ENCODE measurements around the gene SLC35E2B.
"Not testable (repeated sequence)": the region's sequence is repeated elsewhere in the genome, so short reads cannot be mapped to it uniquely, and the experiment has no call there.

Gene SLC35E2B

DNA sequence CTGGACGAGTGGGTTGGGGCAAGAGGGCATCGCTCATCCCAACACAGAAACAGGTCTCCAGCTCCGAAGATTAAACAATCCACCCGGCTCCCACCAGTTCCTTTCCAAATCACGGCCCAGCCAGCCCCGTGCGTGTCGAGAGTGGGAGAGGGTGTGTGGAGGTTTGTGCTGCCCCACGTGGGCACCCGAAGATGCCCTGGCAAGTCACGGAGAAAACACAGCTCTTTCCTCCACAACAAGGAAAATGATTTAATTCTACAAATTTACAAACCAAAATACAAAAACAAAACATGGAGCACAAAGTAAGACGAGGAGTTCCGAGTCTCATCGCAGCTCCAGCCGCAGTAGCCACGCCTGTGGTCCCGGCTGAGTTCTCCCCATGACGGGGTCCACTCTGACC, 9.9 kb upstream of the SLC35E2B start:
- not testable (repeated sequence) for DNase-seq

DNA sequence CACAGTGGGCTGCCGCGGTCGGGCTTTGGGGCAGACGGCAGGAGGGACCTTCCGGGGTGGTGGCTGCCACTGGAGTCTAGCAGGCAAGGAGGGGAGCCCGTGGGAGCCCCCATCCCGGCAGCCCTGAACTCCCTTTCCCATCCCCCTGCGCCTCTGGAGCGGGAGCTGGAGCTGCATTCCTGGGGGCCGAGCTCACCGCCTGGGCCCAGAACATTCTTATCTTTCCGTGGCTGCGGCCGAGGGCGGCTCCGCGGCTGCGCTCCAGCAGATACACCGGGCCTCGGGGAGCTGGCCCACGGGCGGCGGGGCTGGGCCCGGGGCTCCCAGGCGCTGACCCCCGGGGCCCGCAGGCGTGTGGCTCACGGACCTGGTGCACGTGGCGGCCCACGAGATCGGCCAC, 8.0 kb upstream of the SLC35E2B start:
- not testable (repeated sequence) for DNase-seq

DNA sequence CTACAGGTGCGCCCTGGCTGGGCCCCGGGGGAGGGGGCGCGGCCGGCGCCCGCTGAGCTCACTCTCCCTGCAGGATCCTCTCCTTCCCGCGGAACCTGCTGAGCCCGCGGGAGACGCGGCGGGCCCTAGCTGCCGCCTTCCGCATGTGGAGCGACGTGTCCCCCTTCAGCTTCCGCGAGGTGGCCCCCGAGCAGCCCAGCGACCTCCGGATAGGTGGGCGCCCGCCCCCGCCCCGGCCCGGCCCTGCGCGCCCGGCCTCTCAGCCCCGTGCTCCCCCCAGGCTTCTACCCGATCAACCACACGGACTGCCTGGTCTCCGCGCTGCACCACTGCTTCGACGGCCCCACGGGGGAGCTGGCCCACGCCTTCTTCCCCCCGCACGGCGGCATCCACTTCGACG, 7.5 kb upstream of the SLC35E2B start:
- DNase-seq: not testable (repeated sequence)

DNA sequence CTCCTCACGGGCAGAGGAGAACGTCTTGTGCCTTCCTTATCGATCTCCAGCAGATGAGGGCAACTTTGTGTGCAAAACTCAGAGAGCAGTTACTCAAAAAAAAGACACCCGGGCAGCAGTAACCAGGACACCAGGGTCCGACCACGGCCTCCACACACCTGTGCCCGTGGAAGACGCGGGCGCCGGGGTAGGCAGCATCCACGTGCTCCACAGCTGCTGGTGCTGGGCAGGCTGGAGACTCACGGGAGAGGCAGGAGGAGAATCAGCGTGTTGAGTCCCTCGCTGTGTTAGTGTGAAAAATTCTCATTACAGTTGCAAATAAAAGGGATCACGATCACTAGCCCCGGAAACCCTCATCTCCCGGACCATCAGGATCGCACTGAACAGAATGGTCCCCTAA, 6.5 kb upstream of the SLC35E2B start:
- not testable (repeated sequence) for DNase-seq

DNA sequence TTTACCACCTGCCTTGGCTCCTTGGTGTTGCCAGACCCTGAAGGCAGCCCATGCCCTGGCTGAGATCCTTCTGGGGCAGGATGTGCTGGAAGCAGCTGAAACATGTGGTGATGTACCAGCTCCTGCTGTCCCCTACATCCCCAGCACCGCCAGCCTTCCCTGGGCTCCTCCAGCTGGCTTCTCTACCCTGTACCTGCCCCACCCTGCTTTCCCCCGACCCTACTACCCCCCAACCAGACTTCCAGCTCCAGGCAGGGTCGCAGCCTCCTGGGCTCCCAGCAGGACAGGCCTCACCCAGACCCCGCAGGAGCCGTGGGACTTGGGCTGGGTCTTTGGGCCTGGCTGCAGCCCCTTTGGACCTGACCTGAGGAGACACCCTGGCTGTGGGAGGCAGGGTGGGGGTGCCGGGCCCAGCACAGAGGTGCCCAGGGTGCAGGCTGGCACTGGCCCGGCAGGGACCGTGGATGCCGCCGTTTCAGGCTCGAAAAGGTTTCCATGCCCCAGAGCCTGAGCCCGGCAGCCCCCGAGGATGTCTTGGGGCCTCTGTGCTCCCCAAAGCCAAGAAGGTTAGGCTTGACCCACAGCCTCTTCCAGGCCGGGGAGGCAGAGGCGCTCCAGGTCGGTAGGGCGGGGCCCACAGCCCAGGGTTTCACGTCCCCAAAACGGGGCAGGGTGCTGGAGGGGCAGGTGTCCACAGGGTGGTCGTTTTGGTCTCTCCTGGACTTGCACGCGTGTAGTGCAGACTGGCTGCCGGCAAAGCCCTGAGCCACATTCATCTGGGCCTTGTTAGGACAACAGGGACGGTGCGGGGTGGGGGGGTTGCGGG, 5.0 kb upstream of the SLC35E2B start:
- not testable (repeated sequence) for DNase-seq

DNA sequence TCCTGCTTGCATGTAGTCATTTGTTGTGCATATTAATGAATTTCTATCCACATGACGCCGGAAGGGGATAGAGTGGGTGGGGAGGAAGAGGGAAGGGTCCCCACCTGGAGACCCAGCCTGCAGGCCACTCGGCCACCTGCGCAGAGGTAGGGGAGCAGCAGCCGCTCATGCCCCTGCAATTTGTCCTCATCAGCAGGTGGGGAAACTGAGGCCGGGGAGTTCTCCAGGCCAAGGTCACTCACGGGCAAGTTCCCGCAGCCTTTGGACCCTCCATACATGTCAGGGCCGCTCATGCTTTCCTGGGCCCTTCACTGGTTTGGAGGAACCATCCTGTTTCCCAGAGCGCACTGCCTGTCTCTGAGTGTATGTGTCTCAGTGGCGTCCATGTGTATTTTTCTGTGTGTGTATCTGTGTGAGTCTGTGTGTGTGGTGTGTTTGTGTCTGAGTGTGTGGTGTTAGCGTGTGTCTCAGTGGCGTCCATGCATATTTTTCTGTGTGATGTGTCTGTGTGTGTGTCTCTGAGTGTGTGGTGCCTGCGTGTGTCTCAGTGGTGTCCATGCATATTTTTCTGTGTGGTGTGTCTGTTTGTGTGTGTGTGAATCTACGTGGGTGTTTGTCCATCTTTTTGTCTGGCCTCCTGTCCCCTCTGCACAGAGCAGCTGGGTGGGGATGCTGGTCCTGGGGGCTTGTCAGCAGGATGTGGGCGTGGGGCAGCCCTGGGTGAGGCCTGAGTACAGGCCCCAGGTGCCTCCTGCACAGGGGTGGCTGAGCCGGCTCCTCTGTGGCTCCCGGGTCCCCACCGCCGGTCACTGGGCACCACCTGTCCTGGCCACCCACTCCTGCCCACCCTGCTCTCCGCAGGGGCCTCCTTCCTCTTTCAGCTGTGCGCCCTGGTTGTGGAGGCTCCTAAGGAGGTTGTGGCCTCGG, 4.1 kb upstream of the SLC35E2B start:
- DNase-seq: not testable (repeated sequence)

DNA sequence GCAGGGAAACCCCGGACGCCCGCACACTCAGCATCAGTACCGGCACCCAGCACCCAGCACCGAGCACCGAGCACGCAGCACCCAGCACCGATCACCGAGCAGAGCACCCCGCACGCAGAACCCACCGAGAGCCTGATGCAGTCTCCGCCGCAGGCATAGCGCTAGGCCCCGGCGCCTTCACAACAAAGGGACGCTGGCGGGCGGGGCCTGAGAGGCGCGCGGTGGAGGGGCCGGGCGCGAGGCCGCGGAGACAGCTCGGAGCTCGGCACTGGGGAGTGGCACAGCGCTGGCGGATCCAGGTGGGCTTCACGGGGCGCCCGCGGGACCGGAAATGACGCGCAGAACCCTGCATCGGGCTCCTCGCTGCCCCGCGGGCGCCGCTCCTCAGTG, 276 bp downstream of the SLC35E2B start:
- DNase-seq: peak; percentile 34

DNA sequence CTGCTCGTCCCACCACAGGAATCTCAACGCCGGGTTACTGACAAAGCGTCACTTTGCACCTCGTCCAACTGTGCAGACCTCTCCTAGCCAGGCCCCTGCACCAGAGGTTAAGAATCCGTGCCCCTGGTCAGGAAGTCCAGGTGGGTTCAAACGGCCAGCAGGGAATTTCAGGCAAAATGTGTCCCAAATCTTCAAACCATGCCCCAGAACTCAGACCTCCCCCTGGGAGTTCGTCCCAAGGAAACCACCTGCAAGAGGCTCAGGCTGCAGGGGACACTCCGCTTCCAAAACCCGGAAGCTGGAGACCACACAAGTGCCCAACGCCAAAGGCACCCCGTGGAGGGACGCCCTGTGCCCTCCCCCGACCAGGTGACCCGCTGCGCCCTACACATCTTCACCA, 1.2 kb downstream of the SLC35E2B start:
- not testable (repeated sequence) for DNase-seq

DNA sequence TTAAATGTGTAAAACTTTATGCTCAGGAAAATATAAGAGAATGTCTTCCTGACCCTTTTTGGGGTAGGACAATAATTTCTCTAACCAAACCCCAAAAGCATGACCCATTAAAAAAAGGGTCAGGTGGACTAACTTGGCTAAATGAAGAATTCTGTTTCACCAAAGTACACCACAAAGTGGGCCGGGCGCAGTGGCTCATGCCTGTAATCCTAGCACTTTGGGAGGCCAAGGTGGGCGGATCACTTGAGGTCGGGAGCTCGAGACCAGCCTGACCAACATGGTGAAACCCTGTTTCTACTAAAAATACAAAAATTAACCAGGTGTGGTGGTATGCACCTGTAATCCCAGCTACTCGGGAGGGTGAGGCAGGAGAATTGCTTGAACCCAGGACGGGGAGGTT, 3.1 kb downstream of the SLC35E2B start:
- not testable (repeated sequence) for DNase-seq

DNA sequence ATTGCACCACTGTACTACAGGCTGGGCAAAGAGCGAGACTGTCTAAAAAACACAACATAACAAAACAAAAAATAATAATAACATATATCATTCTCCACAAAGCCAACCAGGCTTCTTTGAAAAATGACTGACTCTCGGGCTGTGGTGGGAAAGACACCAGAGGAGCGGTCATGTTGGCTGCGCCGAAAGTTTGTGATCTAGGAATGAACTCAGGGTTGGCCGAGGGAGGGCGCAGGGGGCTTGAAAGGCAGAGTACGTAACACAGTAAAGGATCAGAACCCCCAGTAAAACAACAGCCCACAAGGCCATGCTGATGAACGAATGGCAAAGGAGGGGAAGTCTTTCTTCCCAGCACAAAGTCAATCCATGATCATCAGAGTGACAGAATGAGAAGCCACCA, 4.7 kb downstream of the SLC35E2B start:
- no peak for DNase-seq

DNA sequence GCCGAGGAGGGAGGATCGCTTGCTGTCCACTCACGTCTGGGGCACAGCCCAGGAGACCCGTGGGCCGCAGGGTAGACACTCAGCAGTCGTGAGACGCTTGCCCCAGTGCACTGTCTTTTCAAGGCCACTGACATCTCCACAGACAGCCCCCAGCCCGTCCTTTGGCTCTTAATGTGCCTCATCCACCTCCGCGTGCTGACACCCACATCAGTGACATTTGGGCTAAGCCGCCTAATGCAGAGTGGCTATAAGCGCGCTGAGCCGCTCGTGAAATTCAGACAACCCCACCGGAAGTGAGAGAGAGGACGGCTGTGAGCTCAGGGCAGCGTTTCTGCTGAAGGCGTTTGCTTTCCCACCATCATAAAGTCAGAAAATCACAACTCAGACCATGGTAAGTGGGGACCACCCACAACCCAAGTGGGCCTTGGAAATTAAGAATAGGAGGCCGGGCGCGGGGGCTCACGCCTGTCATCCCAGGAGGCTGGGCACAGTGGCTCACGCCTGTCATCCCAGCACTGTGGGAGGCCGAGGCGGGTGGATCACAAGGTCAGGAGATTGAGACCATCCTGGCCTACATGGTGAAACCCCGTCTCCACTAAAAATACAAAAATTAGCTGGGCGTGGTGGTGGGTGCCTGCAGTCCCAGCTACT, 8.4 kb downstream of the SLC35E2B start:
- DNase-seq: no peak

DNA sequence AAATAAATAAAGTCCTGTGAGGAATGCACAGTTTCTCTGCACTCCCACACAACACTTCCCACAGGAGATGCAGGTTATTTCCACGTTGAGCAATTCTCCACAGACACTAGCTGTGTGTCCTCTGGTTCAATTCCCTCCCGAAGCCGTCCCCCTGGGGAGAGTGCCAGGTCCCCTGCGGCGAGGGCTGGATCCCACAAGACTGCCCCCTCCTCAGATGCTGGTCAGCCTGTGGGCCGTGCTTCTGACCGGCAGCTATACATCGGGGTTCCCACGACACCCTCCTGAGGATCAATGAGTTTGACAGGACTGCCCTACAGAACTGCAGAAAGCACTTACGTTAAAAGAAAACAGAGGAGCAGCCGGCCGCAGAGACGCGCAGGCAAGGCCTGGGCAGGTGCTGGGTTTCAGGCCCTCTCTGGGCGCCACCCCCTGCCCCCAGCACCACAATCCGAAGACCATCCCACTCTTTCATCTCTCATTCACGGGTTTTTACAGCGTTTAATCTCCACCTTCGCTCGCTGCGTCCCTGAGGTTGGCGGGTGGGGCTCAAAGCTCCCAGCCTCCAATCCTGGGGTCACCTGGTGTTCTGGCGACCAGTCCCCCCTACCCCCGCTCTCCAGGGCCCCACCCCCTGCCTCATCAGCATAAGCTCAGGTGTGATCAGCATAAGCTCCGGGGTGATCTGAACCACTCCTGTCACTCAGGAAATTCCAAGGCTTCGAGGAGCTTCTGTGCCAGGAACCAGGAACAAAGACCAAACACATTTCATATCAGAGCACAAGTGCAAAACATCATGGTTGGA, 9.3 kb downstream of the SLC35E2B start:
- no peak for DNase-seq

DNA sequence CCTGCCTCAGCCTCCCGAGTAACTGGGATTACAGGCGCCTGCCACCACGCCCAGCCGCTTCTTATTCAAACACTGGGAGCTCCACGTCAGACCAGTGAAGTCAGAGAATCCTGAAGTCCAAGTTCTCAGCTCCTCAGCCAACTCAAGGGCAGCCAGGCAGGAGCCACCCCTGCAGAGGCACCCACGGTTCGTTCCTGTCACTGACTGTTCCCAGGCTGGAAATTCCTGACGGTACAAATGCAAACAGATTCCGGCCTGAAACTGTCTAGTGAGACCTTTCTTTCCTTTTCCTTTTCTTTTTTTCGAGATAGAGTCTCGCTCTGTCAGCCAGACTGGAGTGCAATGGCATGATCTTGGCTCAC, 11.7 kb downstream of the SLC35E2B start:
- no peak for DNase-seq

DNA sequence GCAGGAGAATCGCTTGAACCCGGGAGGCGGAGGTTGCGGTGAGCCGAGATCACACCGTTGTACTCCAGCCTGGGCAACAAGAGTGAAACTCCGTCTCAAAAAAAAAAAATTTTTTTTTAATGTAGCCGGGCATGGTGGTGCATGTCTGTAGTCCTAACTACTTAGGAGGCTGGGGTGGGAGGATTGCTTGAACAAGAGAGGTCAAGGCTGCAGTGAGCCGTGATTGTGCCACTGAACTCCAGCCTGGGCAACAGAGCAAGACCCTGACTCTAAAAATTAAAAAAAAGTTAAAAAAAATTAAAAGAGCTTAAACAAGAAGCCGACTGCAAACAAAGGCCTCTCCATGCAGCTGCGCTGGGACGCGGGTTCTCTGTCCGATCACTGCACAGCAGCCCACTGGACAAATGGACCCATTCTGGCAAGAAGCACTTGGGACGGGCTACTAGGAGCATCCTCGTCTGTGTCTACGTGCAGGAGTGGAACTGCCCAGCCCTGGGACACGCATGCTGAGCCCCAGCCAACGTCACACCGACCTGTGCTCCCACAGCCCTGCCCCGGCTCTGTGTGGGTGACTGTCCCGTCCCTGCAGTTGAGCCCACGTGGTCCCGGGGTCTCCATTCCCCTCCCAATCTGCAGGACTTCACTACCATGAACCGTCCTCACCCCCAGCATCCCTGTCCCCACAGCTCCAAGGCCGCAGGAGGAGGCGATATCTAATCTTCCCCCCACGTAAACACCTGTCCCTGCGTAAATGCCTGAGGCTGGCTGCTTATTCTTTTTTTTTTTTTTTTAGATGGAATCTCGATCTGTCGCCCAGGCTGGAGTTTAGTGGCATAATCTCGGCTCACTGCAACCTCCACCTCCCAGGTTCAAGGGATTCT, 12.3 kb downstream of the SLC35E2B start:
- no peak for DNase-seq

DNA sequence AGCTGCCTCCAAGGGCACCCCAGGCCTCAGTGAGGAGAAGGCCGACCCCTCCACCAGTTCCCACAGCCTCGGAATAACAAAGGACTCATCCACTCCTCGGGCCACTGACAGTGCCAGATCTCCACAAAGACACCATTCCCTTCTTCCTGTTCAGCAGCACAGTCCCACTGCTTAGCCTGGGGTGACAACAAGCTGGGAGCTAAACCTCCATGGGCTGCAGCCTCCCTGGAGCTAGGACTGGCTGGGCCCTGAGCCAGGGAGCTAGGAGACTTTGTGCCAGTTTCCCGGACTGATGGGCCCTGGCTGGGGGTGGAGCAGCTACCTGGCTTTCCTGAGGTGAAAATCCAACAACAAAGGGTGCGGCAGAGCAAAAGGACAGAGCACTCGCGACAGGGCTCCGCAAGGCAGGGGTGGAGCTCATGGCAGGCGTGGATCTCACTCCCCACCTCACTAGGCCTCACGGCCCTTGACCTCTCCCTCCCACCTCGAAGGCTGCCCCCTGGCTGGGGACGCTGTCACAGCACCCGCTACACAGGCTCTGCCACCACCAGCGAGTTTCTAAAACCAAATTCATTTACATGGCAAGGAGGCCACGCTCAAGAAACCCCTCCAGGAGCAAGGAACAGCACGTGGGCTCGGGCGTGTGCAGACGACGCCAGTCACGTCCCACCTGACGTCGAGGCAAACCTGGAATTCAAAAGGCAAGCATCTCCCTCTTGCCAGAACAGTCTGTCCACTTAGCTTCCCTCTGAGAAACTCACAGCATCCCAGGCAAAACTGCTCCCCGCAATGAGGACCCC, 13.8 kb downstream of the SLC35E2B start:
- DNase-seq: no peak

DNA sequence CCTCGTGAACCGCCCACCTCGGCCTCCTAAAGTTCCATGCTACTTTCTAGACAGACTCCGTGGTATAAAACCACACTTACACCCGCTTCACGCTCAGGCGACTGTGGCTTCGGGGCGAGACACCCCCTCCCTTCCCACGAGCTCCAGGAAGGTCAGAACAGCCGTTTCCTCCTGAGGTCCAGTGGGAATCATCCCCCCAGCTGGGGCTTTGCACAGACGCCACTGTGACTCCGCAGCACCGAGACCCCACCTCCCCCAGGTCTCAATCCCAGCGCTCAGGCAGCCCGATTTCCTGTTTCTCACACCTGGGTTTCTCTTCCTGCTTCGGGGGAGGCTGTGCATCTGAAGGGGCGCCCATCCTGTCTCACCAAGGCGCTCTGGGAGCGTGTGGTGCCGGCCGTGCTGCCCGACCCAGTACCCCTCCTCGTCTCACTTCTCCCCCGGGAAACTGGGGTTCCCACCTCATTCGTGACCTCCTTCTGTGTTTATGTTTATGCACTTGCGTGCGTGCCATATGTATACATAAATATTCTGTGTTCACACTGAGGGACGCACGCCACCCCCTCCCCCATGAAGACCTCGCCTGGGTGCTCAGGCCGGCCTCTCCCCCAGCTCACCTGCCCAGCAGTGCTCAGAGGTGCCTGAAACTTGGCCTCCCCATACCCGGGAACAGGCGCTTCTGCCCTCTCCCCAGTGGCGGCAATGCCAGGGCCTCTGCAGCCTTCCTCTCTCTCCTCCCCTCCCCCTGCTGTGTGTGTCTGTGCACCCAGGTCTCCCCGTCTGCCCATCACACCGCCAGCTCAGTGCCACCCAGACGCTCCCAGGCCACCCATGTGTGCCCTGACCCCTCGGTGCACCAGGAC, 14.6 kb downstream of the SLC35E2B start:
- DNase-seq: no peak

DNA sequence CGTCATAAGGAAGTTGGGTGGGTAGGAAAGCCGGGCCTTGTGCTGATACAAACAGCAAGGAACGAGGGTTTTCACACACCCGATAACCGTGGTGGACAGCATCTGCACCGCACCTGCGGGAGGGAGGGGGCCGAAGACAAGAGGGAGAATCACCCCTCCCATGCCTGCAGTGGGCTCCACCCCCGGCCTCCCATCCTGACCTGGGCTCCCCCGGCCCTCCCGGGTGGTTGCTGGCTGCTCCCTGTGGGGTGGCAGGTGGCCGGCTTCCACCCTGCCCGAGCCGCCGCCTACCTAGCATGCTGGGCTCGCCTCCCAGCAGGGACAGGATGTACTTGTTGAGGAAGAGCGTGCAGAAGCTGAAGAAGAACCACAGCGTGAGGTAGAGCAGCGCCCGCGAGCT, 16.5 kb downstream of the SLC35E2B start:
- DNase-seq: not testable (repeated sequence)

DNA sequence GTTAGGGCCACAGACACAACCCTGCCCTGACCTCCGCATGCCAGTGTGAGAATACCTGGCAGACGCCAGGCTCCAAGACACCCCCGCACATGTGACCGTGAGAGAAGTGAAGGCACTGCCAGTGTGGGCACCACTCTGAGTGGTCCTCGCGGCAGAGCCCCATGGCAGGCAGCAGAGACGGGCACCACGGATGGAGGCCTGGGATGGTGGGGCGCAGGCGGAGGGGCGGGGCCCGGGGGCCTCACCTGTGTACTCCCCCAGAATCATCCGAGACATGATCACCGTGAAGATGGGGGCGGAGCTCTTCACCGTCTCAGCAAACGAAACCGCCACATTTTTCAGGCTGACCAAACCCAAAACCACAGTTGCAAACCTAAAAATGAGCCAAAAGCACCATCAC, 17.4 kb downstream of the SLC35E2B start:
- not testable (repeated sequence) for DNase-seq

DNA sequence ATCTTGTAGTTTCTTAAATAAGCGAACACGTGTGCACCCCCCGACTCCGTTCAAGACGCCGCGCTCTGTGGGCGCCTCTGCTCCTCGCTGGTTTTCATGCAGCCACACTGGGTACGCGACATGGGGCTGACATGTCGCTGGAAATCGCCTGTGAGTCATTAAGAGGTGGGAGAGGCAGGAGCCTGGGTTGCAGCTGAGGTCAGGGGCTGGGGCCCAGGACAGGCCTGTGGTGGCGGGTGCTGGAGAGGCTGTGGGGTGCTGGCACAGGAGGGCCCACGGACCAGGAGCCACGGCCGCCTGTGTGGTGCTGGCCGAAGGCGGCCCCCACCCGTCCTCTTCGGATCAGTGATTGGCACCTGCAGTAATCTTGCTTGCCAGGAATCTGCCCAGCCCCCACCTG, 17.8 kb downstream of the SLC35E2B start:
- not testable (repeated sequence) for DNase-seq
